ENCODE measurements around the gene ITGB6.
A peak's percentile ranks its signal among the peaks of the same experiment; 100 is the strongest.

The ITGB6 gene

GRCh38 chr2:160241251-160242137 is 41.4 kb upstream of the ITGB6 start:
- Histone ChIP-seq H3K36me3 (replicated peaks) (no peaks in the 10 kb centered on the region), H3K27me3 (replicated peaks) (no peaks in the 10 kb centered on the region), H3K27ac (peak overlapping the region; percentile 83), H3K4me3 (ENCODE audit: low read depth, low read length) (no peak overlapping the region)
- no peak for TF ChIP-seq CTCF (IDR thresholded peaks at IDR 0.05; ENCODE audit: low read depth, low read length, missing control alignments)
- DNase-seq, result peak; percentile 90
- in situ Hi-C loops (cut with HindIII; ENCODE audit: low pct_ligation_motif_present, low sequenced_read_pairs), result no loop called here

GRCh38 chr2:160239436-160239835 is 39.4 kb upstream of the ITGB6 start:
- Histone ChIP-seq H3K36me3 (replicated peaks) (no peaks in the 10 kb centered on the region), H3K27ac (no peak overlapping the region), H3K4me3 (ENCODE audit: low read depth, low read length) (no peak overlapping the region), H3K27me3 (replicated peaks) (no peaks in the 10 kb centered on the region)
- no peak for DNase-seq
- no peak for TF ChIP-seq CTCF (IDR thresholded peaks at IDR 0.05; ENCODE audit: low read depth, low read length, missing control alignments)
- in situ Hi-C loops (cut with HindIII; ENCODE audit: low pct_ligation_motif_present, low sequenced_read_pairs), result no loop called here

GRCh38 chr2:160238392-160238791 is 38.3 kb upstream of the ITGB6 start:
- no peak for TF ChIP-seq CTCF (IDR thresholded peaks at IDR 0.05; ENCODE audit: low read depth, low read length, missing control alignments)
- H3K27me3 ChIP-seq (replicated peaks), result no peaks in the 10 kb centered on the region
- H3K36me3 ChIP-seq (replicated peaks), result no peaks in the 10 kb centered on the region
- H3K4me3 ChIP-seq (ENCODE audit: low read depth, low read length), result no peak overlapping the region
- in situ Hi-C loops (cut with HindIII; ENCODE audit: low pct_ligation_motif_present, low sequenced_read_pairs), result no loop called here
- DNase-seq, result no peak
- H3K27ac ChIP-seq, result no peak overlapping the region

GRCh38 chr2:160232905-160233475 is 32.9 kb upstream of the ITGB6 start:
- no peak for TF ChIP-seq CTCF (IDR thresholded peaks at IDR 0.05; ENCODE audit: low read depth, low read length, missing control alignments)
- DNase-seq, result no peak
- no peak overlapping the region for H3K4me3 ChIP-seq (ENCODE audit: low read depth, low read length)
- H3K27me3 ChIP-seq (replicated peaks), result no peaks in the 10 kb centered on the region
- no peaks in the 10 kb centered on the region for H3K36me3 ChIP-seq (replicated peaks)
- in situ Hi-C loops (cut with HindIII; ENCODE audit: low pct_ligation_motif_present, low sequenced_read_pairs), result no loop called here
- H3K27ac ChIP-seq, result no peak overlapping the region

- DNase-seq, result peak; percentile 69
- Histone ChIP-seq H3K27me3 (replicated peaks) (no peaks in the 10 kb centered on the region), H3K36me3 (replicated peaks) (no peaks in the 10 kb centered on the region), H3K27ac (peak overlapping the region; percentile 99), H3K4me3 (ENCODE audit: low read depth, low read length) (no peak overlapping the region)
- in situ Hi-C loops (cut with HindIII; ENCODE audit: low pct_ligation_motif_present, low sequenced_read_pairs), result no loop called here
- TF ChIP-seq CTCF (IDR thresholded peaks at IDR 0.05; ENCODE audit: low read depth, low read length, missing control alignments), result no peak
These were observed 29.5 kb upstream of the ITGB6 start for GRCh38 chr2:160229591-160229990.
